ENCODE data around the gene NKIRAS1. TPM values are rescaled to one million over a fixed set of nuclear protein-coding genes. Genes with fewer than 3 reads are reported as not detected.

The NKIRAS1 gene
- total RNA-seq, 4 donors from 2014 or later, result 17.5 to 22.2 (median 19.7) TPM

- Histone ChIP-seq H3K27me3 (no peaks in the 10 kb centered on the region), H3K4me3 (replicated peaks in 1 of 3) (peak overlapping the region in 2 of 3 donors; percentile 54 to 70), H3K27ac (peak overlapping the region; percentile 87 to 97 (median 95)), H3K9me3 (no peaks in the 10 kb centered on the region), H3K36me3 (no peaks in the 10 kb centered on the region), H3K4me1 (peaks cover 42 to 46% of the 10 kb centered on the region in 2 donors)
- peak; percentile 98 to 99 for DNase-seq
- TF ChIP-seq, protein P1, sequence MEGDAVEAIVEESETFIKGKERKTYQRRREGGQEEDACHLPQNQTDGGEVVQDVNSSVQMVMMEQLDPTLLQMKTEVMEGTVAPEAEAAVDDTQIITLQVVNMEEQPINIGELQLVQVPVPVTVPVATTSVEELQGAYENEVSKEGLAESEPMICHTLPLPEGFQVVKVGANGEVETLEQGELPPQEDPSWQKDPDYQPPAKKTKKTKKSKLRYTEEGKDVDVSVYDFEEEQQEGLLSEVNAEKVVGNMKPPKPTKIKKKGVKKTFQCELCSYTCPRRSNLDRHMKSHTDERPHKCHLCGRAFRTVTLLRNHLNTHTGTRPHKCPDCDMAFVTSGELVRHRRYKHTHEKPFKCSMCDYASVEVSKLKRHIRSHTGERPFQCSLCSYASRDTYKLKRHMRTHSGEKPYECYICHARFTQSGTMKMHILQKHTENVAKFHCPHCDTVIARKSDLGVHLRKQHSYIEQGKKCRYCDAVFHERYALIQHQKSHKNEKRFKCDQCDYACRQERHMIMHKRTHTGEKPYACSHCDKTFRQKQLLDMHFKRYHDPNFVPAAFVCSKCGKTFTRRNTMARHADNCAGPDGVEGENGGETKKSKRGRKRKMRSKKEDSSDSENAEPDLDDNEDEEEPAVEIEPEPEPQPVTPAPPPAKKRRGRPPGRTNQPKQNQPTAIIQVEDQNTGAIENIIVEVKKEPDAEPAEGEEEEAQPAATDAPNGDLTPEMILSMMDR (IDR thresholded peaks at IDR 0.05), result peak in 1 of 6 experiments; percentile 7
- peak; percentile 72 to 89 for TF ChIP-seq POLR2A (IDR thresholded peaks at IDR 0.05)
- intact Hi-C loops (cut with DNase I), result loop anchor here (2.0 kb wide), 1 partner anchor 29 kb away; the partner anchor contains the start of genes NKIRAS1 and RPL15
- WGBS, 2 donors, result 0% methylated on average over 5 to 15 of the region's 87 CpGs
Measured at GRCh38 chr3:23945913-23946687, 29.3 kb upstream of the NKIRAS1 start.

DNA sequence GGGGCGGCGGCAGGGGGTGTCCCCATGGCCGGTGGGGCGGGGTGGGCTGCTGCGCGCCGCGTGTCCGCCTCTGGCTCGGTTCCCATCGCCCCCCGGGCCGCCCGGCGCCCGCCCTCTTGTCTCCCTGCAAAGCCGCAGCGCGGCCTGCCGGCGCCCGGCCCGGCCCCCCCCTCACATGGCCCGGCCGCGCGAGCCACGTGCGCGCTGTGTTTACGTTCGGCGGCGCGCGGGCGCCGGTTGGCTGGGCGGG lies 28.8 kb upstream of the NKIRAS1 start:
- H3K4me1 ChIP-seq, result peaks cover 39 to 41% of the 10 kb centered on the region in 2 donors

GRCh38 chr3:23944861-23945662 lies 28.3 kb upstream of the NKIRAS1 start, which contains the start of gene NR1D2:
Gene NR1D2, plus strand, starts transcription at chr3:23945286. Its CDS starts 293 bp downstream, at chr3:23945579.
- WGBS, 2 donors, result 1% methylated on average over 20 to 45 of the region's 88 CpGs
- no peaks in the 10 kb centered on the region for H3K9me3 ChIP-seq
- no peaks in the 10 kb centered on the region for H3K36me3 ChIP-seq
- peak within 1 kb of the TSS; percentile 24 to 74 (median 73) for H3K4me3 ChIP-seq (replicated peaks in 1 of 3)
- H3K27me3 ChIP-seq, result no peaks in the 10 kb centered on the region
- peaks cover 33 to 36% of the 10 kb centered on the region in 2 donors for H3K4me1 ChIP-seq
- intact Hi-C loops (cut with DNase I), result no loop called here
- peak; percentile 84 for DNase-seq
- H3K27ac ChIP-seq, result peak within 1 kb of the TSS; percentile 95 to 97 (median 97)
- TF ChIP-seq, protein P1 (IDR thresholded peaks at IDR 0.05), result peak in 1 of 6 experiments; percentile 10
- peak; percentile 83 to 86 for TF ChIP-seq POLR2A (IDR thresholded peaks at IDR 0.05)

More for the DNA sequence above, 28.8 kb upstream of the NKIRAS1 start:
- TF ChIP-seq POLR2A (IDR thresholded peaks at IDR 0.05), result peak in 1 of 2 donors; percentile 53
- TF ChIP-seq, protein P1 (IDR thresholded peaks at IDR 0.05), result no peak
- H3K4me3 ChIP-seq (replicated peaks in 1 of 3), result peak overlapping the region; percentile 24 to 74 (median 73)
- H3K36me3 ChIP-seq, result no peaks in the 10 kb centered on the region
- H3K27ac ChIP-seq, result peak overlapping the region; percentile 95 to 97 (median 97)
- intact Hi-C loops (cut with DNase I), result no loop called here
- no CpG with 5 or more reads among the region's 39 CpGs for WGBS, 2 donors
- H3K9me3 ChIP-seq, result no peaks in the 10 kb centered on the region
- no peak for DNase-seq
- no peaks in the 10 kb centered on the region for H3K27me3 ChIP-seq

DNA sequence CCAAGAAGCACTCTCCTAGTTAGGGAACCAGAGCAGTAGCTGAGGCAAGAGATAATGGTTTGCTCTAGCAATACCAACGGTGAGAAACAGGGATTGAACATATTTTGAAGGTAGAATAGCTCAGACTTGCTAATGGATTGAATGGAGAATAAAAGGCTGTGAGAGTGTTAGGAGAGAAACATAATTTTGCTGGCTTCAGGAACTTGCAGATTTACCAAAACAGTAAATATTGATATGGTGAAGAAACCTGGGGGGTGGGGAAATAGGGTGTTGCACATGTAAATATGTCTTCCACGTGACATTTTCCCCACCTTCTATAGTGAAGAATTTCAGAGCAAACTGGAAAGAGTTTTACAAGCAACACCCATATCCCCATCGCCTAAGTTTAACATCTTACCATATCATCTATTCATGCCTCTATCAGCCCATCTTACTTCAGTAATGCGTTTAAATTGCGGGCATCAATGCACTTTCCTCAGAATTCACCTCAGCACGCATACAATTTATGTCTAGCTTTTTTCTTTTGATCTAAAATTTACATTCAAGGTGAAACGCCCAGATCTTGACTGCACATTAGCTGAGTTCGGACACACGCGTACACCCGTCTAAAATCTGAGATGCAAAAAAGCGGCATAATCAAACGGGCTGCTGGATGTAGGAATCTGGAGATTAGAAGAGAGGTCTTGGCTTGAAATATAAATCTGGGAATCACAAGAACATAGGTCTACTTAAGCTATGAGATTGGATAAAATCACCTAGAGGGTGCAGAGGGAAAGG lies 27.4 kb upstream of the NKIRAS1 start:
- Histone ChIP-seq H3K4me3 (replicated peaks in 1 of 3) (peak overlapping the region in 2 of 3 donors; percentile 73 to 74), H3K27me3 (no peaks in the 10 kb centered on the region), H3K4me1 (peaks cover 25 to 27% of the 10 kb centered on the region in 2 donors), H3K36me3 (no peaks in the 10 kb centered on the region), H3K9me3 (no peaks in the 10 kb centered on the region), H3K27ac (peak overlapping the region; percentile 71 to 97 (median 97))
- DNase-seq, result no peak
- WGBS, 2 donors, result 15 to 16% methylated on average over 13 of the region's 13 CpGs
- TF ChIP-seq POLR2A (IDR thresholded peaks at IDR 0.05), result no peak
- TF ChIP-seq, protein P1 (IDR thresholded peaks at IDR 0.05), result no peak
- intact Hi-C loops (cut with DNase I), result no loop called here

Data from thyroid gland (tissue), 4 donors.